Stimulated activated CD4-positive, alpha-beta T cell treated with anti-CD3 and anti-CD28 coated beads, Interleukin-4, amount 100 ng/mL, for 4 hours (primary cell): ENCODE measurements around the gene NLGN3.
"Not testable (repeated sequence)": the region's sequence is repeated elsewhere in the genome, so short reads cannot be mapped to it uniquely, and the experiment has no call there.

ENCODE experiments used
- DNase-seq, 2 experiments: peaks; one replicate each; pipeline ENCODE4 v3.0.0-alpha.2; 2020

The NLGN3 gene

DNA sequence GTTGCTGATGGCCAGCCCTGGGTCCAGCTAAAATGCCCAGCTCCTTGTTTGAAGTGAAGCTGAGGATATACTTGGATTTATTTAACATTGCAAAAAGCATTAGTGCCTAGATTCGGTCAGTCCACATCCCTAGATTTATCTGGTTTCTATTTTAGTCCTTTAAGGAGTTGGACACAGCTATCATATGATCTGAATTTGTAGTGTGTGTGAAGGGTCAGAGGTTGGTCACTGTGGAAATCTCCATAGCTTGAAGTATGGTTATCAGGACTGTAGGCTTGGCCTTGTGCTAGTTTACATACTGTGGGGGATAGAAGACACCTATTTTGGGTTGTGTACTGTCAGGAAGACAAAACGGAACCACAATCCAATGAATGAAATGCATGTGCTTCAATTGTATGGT lies 28.8 kb downstream of the NLGN3 start:
- DNase-seq: no peak

GRCh38 chrX:71174795-71175194 lies 30.2 kb downstream of the NLGN3 start:
- no peak for DNase-seq

DNA sequence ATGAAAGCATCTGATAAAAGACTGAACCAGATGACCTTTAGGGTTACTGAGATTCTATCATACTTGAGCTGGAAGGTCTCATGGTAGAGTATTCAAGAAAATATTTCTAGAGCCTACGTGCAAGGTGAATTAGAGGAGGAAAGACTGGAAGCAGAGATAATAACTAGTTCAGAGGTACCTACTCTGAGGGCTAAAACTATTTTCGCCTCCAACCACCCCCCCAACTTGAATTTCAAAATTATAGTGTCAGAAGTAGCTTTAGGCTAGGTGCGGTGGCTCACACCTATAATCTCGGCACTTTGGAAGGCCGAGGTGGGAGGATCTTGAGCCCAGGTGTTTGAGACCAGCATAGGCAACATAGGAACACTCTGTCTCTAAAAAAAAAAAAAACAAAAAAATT lies 30.9 kb downstream of the NLGN3 start:
- DNase-seq: no peak

- DNase-seq: no peak
Measured at GRCh38 chrX:71177327-71177726, 32.7 kb downstream of the NLGN3 start.

DNA sequence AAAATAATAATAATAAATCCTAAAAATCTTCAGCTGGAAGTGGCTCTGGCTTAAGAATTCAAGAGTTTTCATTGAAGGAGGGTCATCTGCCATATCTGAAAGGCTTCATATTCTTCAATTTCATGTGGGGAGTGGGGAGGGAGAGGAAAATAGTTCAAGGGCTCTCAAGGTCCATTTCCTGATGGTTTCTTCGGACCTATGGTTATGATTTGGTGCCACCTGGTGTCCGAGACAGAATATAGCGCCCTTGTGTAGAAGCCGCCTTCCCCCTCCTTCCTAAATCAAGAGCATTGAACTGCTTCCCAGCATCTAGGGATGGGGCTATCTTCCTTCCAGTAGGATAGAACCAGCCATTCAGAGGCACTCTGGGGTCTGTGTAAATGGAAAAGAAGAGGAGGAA lies 34.3 kb downstream of the NLGN3 start:
- DNase-seq: peak; percentile 10 to 23

DNA sequence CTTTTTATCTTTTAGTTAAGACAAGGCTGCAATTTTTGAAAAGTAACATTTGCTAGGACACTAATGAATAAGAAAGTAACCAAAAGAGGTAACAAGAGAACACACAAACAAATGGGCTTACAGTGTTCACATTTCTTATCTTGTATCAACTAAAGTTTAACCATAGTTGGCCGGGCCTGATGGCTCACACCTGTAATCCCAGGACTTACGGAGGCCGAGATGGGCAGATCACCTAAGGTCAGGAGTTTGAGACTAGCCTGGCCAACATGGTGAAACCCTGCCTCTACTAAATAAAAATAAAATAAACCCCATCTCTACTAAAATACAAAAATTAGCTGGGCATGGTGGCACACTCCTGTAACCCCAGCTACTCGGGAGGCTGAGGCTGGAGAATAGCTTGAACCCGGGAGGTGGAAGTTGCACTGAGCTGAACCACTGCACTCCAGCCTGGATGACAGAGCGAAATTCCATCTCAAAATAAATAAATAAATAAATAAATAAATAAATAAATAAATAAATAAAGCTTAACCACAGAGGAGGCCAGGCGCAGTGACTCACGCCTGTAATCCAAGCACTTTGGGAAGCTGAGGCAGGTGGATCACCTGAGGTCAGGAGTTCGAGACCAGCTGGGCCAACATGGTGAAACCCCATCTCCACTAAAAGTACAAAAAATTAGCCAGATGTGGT lies 36.1 kb downstream of the NLGN3 start:
- not testable (repeated sequence) for DNase-seq

DNA sequence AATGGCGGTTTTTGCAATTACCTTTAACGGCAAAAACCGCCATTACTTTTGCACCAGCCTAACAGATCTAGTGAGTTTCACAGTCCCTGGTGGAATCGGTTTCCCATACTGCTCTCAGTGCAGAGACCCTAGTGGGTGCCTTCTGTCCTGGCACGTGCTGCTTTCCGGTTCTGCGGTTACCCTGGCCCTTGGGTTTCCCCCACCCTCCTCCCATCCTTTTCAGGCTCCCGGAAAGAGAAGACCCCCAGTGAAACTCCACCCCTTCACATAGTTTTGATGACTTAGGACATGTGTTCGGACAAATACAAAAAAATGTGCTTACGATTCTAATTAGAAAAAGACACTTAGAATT lies 36.9 kb downstream of the NLGN3 start:
- DNase-seq: peak; percentile 39 to 45

DNA sequence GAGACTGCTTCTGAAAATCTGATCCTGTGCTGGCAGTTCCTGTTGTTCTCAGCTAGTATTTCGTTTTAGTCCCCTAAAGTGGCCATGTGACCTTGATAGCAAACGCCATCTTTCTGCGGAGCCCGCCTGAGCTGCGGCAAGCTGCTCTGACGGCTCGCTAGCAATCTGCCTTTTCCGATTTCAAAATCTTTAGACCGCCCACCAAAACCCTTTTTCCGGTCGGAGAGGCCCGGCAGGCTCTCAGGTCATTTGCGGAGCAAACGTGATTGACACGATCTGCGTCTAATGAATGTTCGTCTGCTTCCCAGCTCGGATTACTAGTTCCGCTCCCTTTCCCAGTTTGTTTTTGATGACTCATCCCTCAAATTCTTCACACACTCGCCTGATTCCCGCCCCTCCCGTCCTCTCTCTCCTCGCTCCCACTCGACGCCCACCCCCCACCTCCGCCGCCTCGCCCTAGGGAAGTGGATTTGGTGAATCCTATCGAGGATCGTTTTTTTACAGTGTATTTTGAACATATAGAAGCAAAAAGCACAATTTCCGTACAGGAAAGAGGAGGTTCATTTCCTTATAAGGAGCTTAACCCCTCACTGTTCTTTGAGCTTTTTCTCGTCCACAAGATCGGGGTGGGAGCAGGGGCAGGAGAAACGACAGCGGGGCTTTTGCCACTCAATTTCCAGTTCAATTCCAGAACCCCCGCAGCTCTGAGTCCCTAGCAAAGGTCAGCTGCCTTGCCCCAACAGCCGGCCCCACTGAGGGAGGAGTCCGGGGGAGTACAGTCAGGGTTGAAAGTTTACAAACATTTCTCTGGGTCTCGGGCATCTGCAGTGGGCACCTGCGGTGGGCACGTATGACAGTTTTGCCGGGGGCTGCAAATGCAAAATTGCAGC lies 37.5 kb downstream of the NLGN3 start:
- DNase-seq: peak; percentile 63 to 84

DNA sequence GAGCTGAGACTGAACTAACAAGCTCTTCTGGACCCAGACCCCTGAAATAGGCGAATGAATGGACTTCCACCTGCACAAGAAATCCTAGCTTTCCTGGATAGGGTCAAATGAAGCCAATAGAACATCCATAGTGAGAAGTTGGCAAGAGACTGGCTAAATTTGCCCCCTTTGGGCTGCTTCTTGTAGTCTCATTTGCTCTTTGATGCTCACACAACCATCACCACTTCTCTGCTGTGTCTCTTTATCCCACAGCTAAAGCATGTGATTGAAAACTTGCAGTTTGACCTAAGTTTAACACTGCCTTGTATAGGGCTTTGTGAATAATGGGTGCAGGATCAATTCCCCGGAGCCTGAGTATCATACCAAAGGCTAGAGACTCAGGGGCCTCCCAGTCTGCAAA lies 38.2 kb downstream of the NLGN3 start:
- DNase-seq: no peak

GRCh38 chrX:71183341-71183740 lies 38.7 kb downstream of the NLGN3 start:
- DNase-seq: no peak

- DNase-seq: no peak
Measured at GRCh38 chrX:71184092-71184491, 39.5 kb downstream of the NLGN3 start.

DNA sequence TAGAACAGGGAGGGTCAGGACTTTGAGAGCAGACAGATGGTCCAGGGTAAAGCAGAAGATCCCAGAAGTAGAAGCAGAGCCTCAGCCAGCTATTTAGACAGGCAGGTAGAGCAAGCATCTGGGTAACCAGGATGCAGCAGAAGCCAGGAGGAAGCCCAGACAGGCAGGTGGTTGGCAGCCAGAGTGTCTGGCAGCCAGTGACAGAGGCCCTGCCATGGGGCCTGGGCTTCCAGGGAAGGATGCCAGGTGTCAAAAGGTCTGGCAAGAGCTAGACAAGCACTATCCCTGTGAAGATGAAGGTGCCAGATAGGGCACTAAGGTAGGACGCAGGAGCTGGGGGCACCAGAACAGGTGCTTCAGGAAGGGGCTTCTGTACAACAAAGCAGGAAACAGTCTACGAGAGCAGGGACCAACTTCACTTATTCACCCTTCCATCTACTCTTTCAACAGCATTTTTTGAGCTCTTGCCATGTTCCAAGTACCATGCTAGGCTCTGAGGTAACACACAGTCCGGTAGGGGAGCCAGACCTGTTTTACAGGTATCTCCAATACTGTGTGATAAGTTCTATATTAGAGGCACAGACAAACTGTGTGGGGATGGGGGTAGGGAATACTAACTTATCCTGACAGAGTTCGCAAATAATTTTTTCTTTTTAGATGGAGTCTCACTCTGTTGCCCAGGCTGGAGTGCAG lies 40.3 kb downstream of the NLGN3 start:
- DNase-seq: no peak

DNA sequence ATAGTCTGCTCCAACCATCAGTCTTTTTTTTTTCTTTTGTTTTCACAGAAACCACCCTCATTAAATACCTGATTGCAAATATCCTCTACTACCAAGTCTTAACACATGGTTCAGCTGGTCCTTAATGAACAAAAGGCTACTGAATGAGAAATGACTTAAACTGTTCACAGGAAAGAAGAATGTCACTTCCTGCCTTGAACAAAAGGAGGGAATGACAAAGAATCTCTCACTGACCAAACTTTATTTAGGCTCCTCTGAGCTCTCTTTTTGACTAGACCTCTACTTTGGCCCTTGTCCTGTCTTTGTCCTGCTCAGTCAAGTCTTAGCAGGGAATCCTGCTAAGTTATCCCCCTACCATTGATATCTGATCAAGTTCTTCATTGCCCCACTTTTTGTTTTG lies 46.6 kb downstream of the NLGN3 start:
- no peak for DNase-seq

DNA sequence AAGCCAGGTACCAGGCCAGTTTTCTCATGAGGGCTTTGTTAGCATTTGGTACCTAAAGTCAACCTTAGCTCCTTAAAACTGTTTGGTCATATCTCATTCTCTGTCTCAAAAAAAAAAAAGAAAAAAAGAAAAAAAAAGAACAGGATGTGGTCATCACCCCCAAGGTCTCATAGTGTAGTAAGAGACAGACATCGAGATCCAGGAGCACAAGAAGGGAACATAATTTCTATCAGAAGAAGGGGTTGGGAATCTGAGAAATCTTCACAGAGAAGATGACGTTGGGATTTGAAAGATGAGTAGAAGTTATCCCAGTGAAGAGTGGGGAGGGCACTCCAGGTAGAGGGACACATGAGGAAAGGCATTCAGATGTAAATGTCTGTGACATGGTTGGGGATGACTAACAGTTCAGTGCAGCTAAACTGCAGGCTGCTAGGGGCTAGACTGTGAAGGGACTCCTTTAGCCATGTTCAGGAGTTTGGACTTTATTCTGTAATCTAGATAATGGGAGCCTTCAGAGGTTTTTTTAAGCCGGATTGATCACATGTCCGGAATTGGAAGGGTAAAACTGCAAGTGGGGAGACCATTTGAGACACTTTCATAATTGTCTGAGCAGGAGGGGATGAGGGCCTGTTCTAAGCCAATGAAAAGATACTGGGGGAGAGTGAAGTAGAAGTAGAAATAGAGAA lies 51.5 kb downstream of the NLGN3 start:
- no peak for DNase-seq

GRCh38 chrX:71198066-71198465 lies 53.4 kb downstream of the NLGN3 start:
- DNase-seq: no peak

- DNase-seq: no peak
Measured at GRCh38 chrX:71199252-71200008, 54.8 kb downstream of the NLGN3 start.

DNA sequence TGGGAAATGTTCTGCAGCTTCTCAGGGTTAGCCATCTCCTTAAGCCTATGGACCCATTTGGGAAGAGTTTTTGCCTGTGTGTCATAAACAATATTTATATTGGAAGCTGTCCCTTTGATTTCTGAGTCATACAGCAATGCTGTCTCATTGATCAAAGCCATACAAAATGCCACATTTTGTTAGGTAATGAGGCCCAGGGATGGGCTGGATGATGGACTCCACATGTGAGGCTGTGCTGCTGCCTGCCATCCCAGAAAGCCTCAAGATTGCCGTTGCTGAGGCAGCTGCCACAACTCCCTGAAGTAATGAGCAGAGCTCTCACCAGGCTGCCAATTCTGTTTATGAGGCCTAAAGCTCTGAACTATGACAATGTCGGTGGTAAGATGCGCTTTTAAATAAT lies 66.2 kb downstream of the NLGN3 start:
- DNase-seq: no peak

GRCh38 chrX:71212536-71212935 lies 67.9 kb downstream of the NLGN3 start:
- DNase-seq: no peak

GRCh38 chrX:71214152-71214551 lies 69.5 kb downstream of the NLGN3 start:
- DNase-seq: no peak

GRCh38 chrX:71214604-71215337 lies 70.1 kb downstream of the NLGN3 start:
- DNase-seq: no peak

- no peak for DNase-seq
Measured at GRCh38 chrX:71215338-71215912, 70.8 kb downstream of the NLGN3 start.
